ENCODE data around the gene MRPS15. TPM values are rescaled to one million over a fixed set of nuclear protein-coding genes. Genes with fewer than 3 reads are reported as not detected.

Gene MRPS15
- total and polyA plus RNA-seq, 2 of the 13 experiments (the other 11 are each of a cell fraction or from before 2014, with no cell fraction given) = 59.0 to 113 TPM

GRCh38 chr1:36486439-36487335, 22.5 kb upstream of the MRPS15 start (continued):
- TF ChIP-seq, protein P1, sequence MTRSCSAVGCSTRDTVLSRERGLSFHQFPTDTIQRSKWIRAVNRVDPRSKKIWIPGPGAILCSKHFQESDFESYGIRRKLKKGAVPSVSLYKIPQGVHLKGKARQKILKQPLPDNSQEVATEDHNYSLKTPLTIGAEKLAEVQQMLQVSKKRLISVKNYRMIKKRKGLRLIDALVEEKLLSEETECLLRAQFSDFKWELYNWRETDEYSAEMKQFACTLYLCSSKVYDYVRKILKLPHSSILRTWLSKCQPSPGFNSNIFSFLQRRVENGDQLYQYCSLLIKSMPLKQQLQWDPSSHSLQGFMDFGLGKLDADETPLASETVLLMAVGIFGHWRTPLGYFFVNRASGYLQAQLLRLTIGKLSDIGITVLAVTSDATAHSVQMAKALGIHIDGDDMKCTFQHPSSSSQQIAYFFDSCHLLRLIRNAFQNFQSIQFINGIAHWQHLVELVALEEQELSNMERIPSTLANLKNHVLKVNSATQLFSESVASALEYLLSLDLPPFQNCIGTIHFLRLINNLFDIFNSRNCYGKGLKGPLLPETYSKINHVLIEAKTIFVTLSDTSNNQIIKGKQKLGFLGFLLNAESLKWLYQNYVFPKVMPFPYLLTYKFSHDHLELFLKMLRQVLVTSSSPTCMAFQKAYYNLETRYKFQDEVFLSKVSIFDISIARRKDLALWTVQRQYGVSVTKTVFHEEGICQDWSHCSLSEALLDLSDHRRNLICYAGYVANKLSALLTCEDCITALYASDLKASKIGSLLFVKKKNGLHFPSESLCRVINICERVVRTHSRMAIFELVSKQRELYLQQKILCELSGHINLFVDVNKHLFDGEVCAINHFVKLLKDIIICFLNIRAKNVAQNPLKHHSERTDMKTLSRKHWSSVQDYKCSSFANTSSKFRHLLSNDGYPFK (CRISPR knock-in tag; IDR thresholded peaks at IDR 0.05; ENCODE audit: borderline replicate concordance) = peak; percentile 81; the same call in 1 of the 2 replicates
- TF ChIP-seq ZMYM3 (CRISPR knock-in tag; IDR thresholded peaks at IDR 0.05) (peak; percentile 96), ZNF839 (CRISPR knock-in tag; IDR thresholded peaks at IDR 0.05; ENCODE audit: borderline replicate concordance) (no peak), ZBTB20 (CRISPR knock-in tag; IDR thresholded peaks at IDR 0.05; ENCODE audit: borderline replicate concordance, low read depth) (peak; percentile 84; the same call in 1 of the 2 replicates), ADNP (CRISPR knock-in tag; IDR thresholded peaks at IDR 0.05) (peak; percentile 88), ZNF12 (CRISPR knock-in tag; IDR thresholded peaks at IDR 0.05) (peak; percentile 86), ZNF552 (CRISPR knock-in tag; IDR thresholded peaks at IDR 0.05; ENCODE audit: borderline replicate concordance) (peak; percentile 85), PITX1 (CRISPR knock-in tag; IDR thresholded peaks at IDR 0.05) (peak; percentile 95), BRD4 (CRISPR knock-in tag; IDR thresholded peaks at IDR 0.05) (peak; percentile 83), ZFX (CRISPR knock-in tag; IDR thresholded peaks at IDR 0.05; ENCODE audit: low read depth) (peak; percentile 86), SRF (IDR thresholded peaks at IDR 0.05; ENCODE audit: low read depth, low read length) (peak; percentile 11; the same call in 1 of the 2 replicates), FOXC1 (CRISPR knock-in tag; IDR thresholded peaks at IDR 0.05; ENCODE audit: borderline replicate concordance) (no peak; the same call in 1 of the 2 replicates), NFIC (IDR thresholded peaks at IDR 0.05; ENCODE audit: low read length) (peak; percentile 88)
- TF ChIP-seq, protein P2, sequence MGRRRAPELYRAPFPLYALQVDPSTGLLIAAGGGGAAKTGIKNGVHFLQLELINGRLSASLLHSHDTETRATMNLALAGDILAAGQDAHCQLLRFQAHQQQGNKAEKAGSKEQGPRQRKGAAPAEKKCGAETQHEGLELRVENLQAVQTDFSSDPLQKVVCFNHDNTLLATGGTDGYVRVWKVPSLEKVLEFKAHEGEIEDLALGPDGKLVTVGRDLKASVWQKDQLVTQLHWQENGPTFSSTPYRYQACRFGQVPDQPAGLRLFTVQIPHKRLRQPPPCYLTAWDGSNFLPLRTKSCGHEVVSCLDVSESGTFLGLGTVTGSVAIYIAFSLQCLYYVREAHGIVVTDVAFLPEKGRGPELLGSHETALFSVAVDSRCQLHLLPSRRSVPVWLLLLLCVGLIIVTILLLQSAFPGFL (CRISPR knock-in tag; IDR thresholded peaks at IDR 0.05) = no peak
- TF ChIP-seq, protein P3, sequence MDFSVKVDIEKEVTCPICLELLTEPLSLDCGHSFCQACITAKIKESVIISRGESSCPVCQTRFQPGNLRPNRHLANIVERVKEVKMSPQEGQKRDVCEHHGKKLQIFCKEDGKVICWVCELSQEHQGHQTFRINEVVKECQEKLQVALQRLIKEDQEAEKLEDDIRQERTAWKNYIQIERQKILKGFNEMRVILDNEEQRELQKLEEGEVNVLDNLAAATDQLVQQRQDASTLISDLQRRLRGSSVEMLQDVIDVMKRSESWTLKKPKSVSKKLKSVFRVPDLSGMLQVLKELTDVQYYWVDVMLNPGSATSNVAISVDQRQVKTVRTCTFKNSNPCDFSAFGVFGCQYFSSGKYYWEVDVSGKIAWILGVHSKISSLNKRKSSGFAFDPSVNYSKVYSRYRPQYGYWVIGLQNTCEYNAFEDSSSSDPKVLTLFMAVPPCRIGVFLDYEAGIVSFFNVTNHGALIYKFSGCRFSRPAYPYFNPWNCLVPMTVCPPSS (IDR thresholded peaks at IDR 0.05) = no peak
- TF ChIP-seq, protein P4, sequence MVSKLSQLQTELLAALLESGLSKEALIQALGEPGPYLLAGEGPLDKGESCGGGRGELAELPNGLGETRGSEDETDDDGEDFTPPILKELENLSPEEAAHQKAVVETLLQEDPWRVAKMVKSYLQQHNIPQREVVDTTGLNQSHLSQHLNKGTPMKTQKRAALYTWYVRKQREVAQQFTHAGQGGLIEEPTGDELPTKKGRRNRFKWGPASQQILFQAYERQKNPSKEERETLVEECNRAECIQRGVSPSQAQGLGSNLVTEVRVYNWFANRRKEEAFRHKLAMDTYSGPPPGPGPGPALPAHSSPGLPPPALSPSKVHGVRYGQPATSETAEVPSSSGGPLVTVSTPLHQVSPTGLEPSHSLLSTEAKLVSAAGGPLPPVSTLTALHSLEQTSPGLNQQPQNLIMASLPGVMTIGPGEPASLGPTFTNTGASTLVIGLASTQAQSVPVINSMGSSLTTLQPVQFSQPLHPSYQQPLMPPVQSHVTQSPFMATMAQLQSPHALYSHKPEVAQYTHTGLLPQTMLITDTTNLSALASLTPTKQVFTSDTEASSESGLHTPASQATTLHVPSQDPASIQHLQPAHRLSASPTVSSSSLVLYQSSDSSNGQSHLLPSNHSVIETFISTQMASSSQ (IDR thresholded peaks at IDR 0.05; ENCODE audit: low read depth) = peak; percentile 81
- TF ChIP-seq, protein P4 (CRISPR knock-in tag; IDR thresholded peaks at IDR 0.05; ENCODE audit: borderline replicate concordance) = peak; percentile 86

Data from HepG2 (cell line).